ENCODE results near the gene DVL2.
A peak's percentile ranks its signal among the peaks of the same experiment; 100 is the strongest.

The DVL2 gene

GRCh38 chr17:7241783-7242716, 7.7 kb upstream of the DVL2 start, which contains the start of gene GABARAP (continued):
- TF ChIP-seq YY2 (tag by site-specific recombination; IDR thresholded peaks at IDR 0.05), result no peak
- TF ChIP-seq, protein P1, sequence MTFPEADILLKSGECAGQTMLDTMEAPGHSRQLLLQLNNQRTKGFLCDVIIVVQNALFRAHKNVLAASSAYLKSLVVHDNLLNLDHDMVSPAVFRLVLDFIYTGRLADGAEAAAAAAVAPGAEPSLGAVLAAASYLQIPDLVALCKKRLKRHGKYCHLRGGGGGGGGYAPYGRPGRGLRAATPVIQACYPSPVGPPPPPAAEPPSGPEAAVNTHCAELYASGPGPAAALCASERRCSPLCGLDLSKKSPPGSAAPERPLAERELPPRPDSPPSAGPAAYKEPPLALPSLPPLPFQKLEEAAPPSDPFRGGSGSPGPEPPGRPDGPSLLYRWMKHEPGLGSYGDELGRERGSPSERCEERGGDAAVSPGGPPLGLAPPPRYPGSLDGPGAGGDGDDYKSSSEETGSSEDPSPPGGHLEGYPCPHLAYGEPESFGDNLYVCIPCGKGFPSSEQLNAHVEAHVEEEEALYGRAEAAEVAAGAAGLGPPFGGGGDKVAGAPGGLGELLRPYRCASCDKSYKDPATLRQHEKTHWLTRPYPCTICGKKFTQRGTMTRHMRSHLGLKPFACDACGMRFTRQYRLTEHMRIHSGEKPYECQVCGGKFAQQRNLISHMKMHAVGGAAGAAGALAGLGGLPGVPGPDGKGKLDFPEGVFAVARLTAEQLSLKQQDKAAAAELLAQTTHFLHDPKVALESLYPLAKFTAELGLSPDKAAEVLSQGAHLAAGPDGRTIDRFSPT (tag by site-specific recombination; IDR thresholded peaks at IDR 0.05), result no peak; the same call in 1 of the 2 replicates
- TF ChIP-seq ZNF510 (tag by site-specific recombination; IDR thresholded peaks at IDR 0.05; ENCODE audit: insufficient replicate concordance), result no peak
- TF ChIP-seq ZNF791 (tag by site-specific recombination; IDR thresholded peaks at IDR 0.05), result no peak; the same call in 1 of the 2 replicates
- TF ChIP-seq EGR2 (tag by site-specific recombination; IDR thresholded peaks at IDR 0.05; ENCODE audit: low read depth), result peak; percentile 66
- TF ChIP-seq ZSCAN23 (tag by site-specific recombination; IDR thresholded peaks at IDR 0.05), result no peak
- peak; percentile 86 for TF ChIP-seq ZNF335 (tag by site-specific recombination; conservative IDR thresholded peaks at IDR 0.05)
- TF ChIP-seq BCL11B (tag by site-specific recombination; IDR thresholded peaks at IDR 0.05; ENCODE audit: low read depth), result peak; percentile 10; the same call in 1 of the 2 replicates
- TF ChIP-seq, protein P2, sequence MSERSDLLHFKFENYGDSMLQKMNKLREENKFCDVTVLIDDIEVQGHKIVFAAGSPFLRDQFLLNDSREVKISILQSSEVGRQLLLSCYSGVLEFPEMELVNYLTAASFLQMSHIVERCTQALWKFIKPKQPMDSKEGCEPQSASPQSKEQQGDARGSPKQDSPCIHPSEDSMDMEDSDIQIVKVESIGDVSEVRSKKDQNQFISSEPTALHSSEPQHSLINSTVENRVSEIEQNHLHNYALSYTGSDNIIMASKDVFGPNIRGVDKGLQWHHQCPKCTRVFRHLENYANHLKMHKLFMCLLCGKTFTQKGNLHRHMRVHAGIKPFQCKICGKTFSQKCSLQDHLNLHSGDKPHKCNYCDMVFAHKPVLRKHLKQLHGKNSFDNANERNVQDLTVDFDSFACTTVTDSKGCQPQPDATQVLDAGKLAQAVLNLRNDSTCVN (tag by site-specific recombination; optimal IDR thresholded peaks at IDR 0.05), result peak; percentile 89
- TF ChIP-seq ZNF2 (tag by site-specific recombination; IDR thresholded peaks at IDR 0.05), result peak; percentile 85
- TF ChIP-seq, protein P3, sequence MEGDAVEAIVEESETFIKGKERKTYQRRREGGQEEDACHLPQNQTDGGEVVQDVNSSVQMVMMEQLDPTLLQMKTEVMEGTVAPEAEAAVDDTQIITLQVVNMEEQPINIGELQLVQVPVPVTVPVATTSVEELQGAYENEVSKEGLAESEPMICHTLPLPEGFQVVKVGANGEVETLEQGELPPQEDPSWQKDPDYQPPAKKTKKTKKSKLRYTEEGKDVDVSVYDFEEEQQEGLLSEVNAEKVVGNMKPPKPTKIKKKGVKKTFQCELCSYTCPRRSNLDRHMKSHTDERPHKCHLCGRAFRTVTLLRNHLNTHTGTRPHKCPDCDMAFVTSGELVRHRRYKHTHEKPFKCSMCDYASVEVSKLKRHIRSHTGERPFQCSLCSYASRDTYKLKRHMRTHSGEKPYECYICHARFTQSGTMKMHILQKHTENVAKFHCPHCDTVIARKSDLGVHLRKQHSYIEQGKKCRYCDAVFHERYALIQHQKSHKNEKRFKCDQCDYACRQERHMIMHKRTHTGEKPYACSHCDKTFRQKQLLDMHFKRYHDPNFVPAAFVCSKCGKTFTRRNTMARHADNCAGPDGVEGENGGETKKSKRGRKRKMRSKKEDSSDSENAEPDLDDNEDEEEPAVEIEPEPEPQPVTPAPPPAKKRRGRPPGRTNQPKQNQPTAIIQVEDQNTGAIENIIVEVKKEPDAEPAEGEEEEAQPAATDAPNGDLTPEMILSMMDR (tag by site-specific recombination; IDR thresholded peaks at IDR 0.05), result no peak
- TF ChIP-seq ZNF555 (tag by site-specific recombination; conservative IDR thresholded peaks at IDR 0.05), result no peak
- TF ChIP-seq ZNF169 (tag by site-specific recombination; IDR thresholded peaks at IDR 0.05), result no peak

DNA sequence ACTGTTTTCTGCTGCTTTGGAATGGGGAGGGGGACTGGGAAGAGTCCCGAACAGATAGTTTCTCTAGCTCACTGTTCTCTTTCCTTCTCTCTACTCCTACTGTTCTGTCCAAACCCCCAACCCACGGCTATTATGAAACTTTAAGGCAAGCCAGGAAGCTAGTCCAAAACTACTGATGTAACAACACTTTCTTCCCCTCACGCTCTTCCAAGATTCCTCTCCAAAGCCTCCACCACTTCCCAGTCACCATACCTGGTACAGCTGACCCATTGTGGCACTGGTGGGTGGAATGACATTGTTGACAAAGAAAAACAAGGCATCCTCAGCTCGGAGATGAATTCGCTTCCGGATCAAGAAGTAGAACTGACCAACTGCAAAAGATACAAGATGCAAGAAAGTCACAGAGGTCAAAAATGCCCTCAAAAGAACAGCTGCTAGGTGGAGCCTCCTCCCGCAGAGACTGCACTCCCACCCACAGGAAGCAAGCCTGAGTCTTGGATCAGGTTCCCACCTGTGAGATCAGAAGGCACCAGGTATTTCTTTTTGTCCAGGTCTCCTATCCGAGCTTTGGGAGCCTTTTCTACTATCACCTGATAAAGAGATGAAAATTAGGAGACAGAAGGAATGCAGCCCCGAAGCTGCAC, 6.9 kb upstream of the DVL2 start:
- H3K9me3 ChIP-seq (ENCODE audit: control insufficient read depth, insufficient read depth, low read depth, low read length), result no peaks in the 10 kb centered on the region
- H3K4me3 ChIP-seq (ENCODE audit: low read depth, low read length), result peak overlapping the region; percentile 82
- H3K27ac ChIP-seq (ENCODE audit: extremely low read depth, low read depth, low read length), result peak overlapping the region; percentile 91
- TF ChIP-seq ZNF777 (tag by site-specific recombination; IDR thresholded peaks at IDR 0.05; ENCODE audit: borderline replicate concordance) (no peak), ZFHX2 (tag by site-specific recombination; conservative IDR thresholded peaks at IDR 0.05) (0 out of 2 replicates have a peak, but pooled peaks have one; percentile 6), ZNF248 (tag by site-specific recombination; IDR thresholded peaks at IDR 0.05) (no peak), ZNF600 (tag by site-specific recombination; IDR thresholded peaks at IDR 0.05) (0 out of 2 replicates have a peak, but pooled peaks have one; percentile 31)
- TF ChIP-seq, protein P4, sequence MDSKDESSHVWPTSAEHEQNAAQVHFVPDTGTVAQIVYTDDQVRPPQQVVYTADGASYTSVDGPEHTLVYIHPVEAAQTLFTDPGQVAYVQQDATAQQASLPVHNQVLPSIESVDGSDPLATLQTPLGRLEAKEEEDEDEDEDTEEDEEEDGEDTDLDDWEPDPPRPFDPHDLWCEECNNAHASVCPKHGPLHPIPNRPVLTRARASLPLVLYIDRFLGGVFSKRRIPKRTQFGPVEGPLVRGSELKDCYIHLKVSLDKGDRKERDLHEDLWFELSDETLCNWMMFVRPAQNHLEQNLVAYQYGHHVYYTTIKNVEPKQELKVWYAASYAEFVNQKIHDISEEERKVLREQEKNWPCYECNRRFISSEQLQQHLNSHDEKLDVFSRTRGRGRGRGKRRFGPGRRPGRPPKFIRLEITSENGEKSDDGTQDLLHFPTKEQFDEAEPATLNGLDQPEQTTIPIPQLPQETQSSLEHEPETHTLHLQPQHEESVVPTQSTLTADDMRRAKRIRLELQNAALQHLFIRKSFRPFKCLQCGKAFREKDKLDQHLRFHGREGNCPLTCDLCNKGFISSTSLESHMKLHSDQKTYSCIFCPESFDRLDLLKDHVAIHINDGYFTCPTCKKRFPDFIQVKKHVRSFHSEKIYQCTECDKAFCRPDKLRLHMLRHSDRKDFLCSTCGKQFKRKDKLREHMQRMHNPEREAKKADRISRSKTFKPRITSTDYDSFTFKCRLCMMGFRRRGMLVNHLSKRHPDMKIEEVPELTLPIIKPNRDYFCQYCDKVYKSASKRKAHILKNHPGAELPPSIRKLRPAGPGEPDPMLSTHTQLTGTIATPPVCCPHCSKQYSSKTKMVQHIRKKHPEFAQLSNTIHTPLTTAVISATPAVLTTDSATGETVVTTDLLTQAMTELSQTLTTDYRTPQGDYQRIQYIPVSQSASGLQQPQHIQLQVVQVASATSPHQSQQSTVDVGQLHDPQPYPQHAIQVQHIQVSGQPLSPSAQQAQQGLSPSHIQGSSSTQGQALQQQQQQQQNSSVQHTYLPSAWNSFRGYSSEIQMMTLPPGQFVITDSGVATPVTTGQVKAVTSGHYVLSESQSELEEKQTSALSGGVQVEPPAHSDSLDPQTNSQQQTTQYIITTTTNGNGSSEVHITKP (tag by site-specific recombination; IDR thresholded peaks at IDR 0.05), result peak; percentile 45; the same call in 1 of the 2 replicates
- TF ChIP-seq, protein P5, sequence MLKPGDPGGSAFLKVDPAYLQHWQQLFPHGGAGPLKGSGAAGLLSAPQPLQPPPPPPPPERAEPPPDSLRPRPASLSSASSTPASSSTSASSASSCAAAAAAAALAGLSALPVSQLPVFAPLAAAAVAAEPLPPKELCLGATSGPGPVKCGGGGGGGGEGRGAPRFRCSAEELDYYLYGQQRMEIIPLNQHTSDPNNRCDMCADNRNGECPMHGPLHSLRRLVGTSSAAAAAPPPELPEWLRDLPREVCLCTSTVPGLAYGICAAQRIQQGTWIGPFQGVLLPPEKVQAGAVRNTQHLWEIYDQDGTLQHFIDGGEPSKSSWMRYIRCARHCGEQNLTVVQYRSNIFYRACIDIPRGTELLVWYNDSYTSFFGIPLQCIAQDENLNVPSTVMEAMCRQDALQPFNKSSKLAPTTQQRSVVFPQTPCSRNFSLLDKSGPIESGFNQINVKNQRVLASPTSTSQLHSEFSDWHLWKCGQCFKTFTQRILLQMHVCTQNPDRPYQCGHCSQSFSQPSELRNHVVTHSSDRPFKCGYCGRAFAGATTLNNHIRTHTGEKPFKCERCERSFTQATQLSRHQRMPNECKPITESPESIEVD (tag by site-specific recombination; IDR thresholded peaks at IDR 0.05), result no peak
- peaks cover 11% of the 10 kb centered on the region for H3K4me1 ChIP-seq (ENCODE audit: control insufficient read depth, insufficient read depth, low read length)
- ChIA-PET CTCF (interaction anchor here (1.0 to 5.2 kb wide), 6 partner anchors 21 to 196 kb away, joined by 3 to 33 read pairs (median 6); partner anchors contain the start of genes ACADVL and DLG4), POLR2A (interaction anchor here (0.6 to 14.2 kb wide), 10 partner anchors 10 to 896 kb away, joined by 3 to 284 read pairs (median 7); partner anchors contain the start of genes ACADVL, CTDNEP1, DLG4 and ELP5)
- H3K36me3 ChIP-seq (ENCODE audit: control insufficient read depth in 2 of 2, insufficient read depth in 1 of 2, low read length in 2 of 2), result peaks cover 21 to 53% of the 10 kb centered on the region in 2 experiments

Data from HEK293 (cell line).